ENCODE data around the gene TMEM108.

DNA sequence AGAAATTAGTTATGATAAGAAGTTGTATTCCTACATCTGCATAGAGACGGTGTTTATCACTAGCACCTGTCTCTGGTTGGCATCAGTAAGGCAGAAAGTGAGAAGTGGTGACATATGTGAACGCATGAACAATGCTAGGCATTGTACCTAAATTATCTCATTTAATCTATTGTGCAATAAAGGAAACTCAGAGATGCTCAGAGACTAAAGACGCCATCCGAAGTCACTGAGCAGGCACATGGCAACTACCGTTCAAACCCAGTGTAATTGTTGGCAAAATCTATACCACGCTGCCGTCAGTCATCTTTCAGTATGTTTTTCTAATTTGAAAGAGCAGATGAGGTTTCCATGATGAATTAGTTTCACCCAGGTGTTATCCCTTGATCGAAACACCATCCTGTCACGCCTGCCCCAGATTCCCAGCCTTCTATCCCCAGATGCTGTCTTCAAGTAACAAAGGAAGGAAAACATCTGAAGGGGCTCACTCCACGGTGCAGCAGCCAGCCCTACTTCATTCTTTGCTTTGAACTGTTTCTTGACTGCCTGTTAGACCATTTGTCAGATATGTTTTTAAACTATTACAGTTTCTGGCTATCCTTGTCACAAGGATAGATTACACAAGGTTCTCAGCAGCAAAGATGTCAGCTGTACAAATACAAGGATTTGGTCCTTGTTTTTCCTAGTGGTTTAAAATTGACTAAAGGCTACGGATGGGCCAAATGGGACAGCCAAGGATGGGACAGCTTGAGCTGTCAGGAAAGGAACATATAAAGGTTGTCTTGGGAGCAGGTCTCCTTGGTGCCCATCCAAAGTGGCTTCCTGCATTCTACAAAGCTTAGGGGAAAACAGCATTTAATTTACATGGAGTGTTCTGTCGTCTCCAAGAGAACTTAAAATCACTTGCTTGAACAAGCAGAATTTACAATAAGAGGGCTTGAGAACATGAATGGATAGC is 99.1 kb downstream of the TMEM108 start:
- TF ChIP-seq, protein P1, sequence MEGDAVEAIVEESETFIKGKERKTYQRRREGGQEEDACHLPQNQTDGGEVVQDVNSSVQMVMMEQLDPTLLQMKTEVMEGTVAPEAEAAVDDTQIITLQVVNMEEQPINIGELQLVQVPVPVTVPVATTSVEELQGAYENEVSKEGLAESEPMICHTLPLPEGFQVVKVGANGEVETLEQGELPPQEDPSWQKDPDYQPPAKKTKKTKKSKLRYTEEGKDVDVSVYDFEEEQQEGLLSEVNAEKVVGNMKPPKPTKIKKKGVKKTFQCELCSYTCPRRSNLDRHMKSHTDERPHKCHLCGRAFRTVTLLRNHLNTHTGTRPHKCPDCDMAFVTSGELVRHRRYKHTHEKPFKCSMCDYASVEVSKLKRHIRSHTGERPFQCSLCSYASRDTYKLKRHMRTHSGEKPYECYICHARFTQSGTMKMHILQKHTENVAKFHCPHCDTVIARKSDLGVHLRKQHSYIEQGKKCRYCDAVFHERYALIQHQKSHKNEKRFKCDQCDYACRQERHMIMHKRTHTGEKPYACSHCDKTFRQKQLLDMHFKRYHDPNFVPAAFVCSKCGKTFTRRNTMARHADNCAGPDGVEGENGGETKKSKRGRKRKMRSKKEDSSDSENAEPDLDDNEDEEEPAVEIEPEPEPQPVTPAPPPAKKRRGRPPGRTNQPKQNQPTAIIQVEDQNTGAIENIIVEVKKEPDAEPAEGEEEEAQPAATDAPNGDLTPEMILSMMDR (IDR thresholded peaks at IDR 0.05), result no peak
- TF ChIP-seq POLR2A (IDR thresholded peaks at IDR 0.05), result no peak

All from thyroid gland (tissue), 4 donors.